ENCODE data around the gene DACT2.
"Not testable (repeated sequence)": the region's sequence is repeated elsewhere in the genome, so short reads cannot be mapped to it uniquely, and the experiment has no call there.

DACT2 gene

GRCh38 chr6:168320634-168321033 is 1.1 kb upstream of the DACT2 start:
- DNase-seq: no peak

- DNase-seq: no peak
These were observed 848 bp downstream of the DACT2 start for GRCh38 chr6:168318579-168319278.

GRCh38 chr6:168318090-168318489 is 1.5 kb downstream of the DACT2 start:
- DNase-seq: no peak

GRCh38 chr6:168315596-168315995 is 4.0 kb downstream of the DACT2 start:
- no peak for DNase-seq

- no peak for DNase-seq
These were observed 4.6 kb downstream of the DACT2 start for GRCh38 chr6:168314948-168315347.

- no peak for DNase-seq
These were observed 5.6 kb downstream of the DACT2 start for GRCh38 chr6:168314021-168314420.

GRCh38 chr6:168313431-168314011 is 6.1 kb downstream of the DACT2 start:
- no peak for DNase-seq

GRCh38 chr6:168312125-168312507 is 7.5 kb downstream of the DACT2 start:
- not testable (repeated sequence) for DNase-seq

- DNase-seq: no peak
These were observed 8.0 kb downstream of the DACT2 start for GRCh38 chr6:168311410-168312124.

- no peak for DNase-seq
These were observed 8.6 kb downstream of the DACT2 start for GRCh38 chr6:168310945-168311344.

GRCh38 chr6:168310403-168310802 is 9.2 kb downstream of the DACT2 start:
- DNase-seq: no peak

- no peak for DNase-seq
These were observed 9.6 kb downstream of the DACT2 start for GRCh38 chr6:168309997-168310396.

- DNase-seq: no peak
These were observed 10.4 kb downstream of the DACT2 start for GRCh38 chr6:168309183-168309582.

GRCh38 chr6:168308390-168309144 is 11.0 kb downstream of the DACT2 start:
- no peak for DNase-seq

- DNase-seq: no peak
These were observed 11.9 kb downstream of the DACT2 start for GRCh38 chr6:168307695-168308021.

- no peak for DNase-seq
These were observed 12.4 kb downstream of the DACT2 start for GRCh38 chr6:168307015-168307694.

- DNase-seq: no peak
These were observed 13.7 kb downstream of the DACT2 start for GRCh38 chr6:168305863-168306262.

GRCh38 chr6:168305096-168305749 is 14.4 kb downstream of the DACT2 start:
- DNase-seq: no peak

- DNase-seq: no peak
These were observed 14.9 kb downstream of the DACT2 start for GRCh38 chr6:168304752-168305015.

- no peak for DNase-seq
These were observed 15.4 kb downstream of the DACT2 start for GRCh38 chr6:168303982-168304751.

- DNase-seq: no peak
These were observed 17.0 kb downstream of the DACT2 start for GRCh38 chr6:168302534-168302933.

Measured in activated CD4-positive, alpha-beta T cell treated with anti-CD3 and anti-CD28 coated beads, Interleukin-2, amount 50 U/mL, for 48 hours (primary cell).